Endothelial cell of umbilical vein (primary cell): Measurements from ENCODE around the gene TRABD. TPM values are rescaled to one million over a fixed set of nuclear protein-coding genes. Genes with fewer than 3 reads are reported as not detected.

ENCODE experiments used
- BruUV-seq: library from RNA; stranded (reverse); fragments of 400-500 nt; replicated peaks from 2 replicates; lab custom pipeline; 2021; lab: Mats Ljungman, UMichigan
- CTCF ChIA-PET: fragments of 300-600, 350-600 bp; sonication (Branson Sonifier 250); formaldehyde crosslinking; loops from one replicate; lab custom pipeline; 2021; ENCODE audit warnings: antibody characterized with exemption, inconsistent platforms; lab: Charles Lee
- POLR2A ChIA-PET: fragments of 300-600, 350-600 bp; sonication (Branson Sonifier 250); formaldehyde crosslinking; loops from one replicate; lab custom pipeline; 2021; ENCODE audit warnings: antibody characterized with exemption, inconsistent platforms; lab: Charles Lee
- DNase-seq: peaks from one replicate; pipeline ENCODE4 v3.0.0-alpha.2; 2011; ENCODE audit warnings: low read depth, low spot score
- FAIRE-seq: peaks from 2 replicates; lab custom pipeline; 2011; peaks lifted over from hg19 to GRCh38; lab: Jason Lieb, UNC
- H2AFZ ChIP-seq: 2 replicates; pipeline ENCODE4 v1.6.0; 2012; ENCODE audit warnings: low read depth, low read length, control low read depth, inconsistent platforms
- H3K27ac ChIP-seq: 2 replicates; pipeline ENCODE4 v1.5.1; 2011; ENCODE audit warnings: low read depth, mild to moderate bottlenecking, control low read depth, low read length, moderate library complexity; ENCODE audit not compliant: insufficient read depth
- H3K27me3 ChIP-seq, 2 experiments: 2 replicates each; pipeline versions ENCODE4 v1.6.0 to v1.6.1; 2011; ENCODE audit warnings: low read length in 2 of 2, mixed read lengths in 1 of 2; ENCODE audit not compliant: control insufficient read depth in 2 of 2, insufficient read depth in 2 of 2
- H3K36me3 ChIP-seq, 2 experiments: 2 replicates in 1 of 2; 3 replicates in 1 of 2; pipeline ENCODE4 v1.5.1; 2011; ENCODE audit warnings: low read length in 2 of 2, mild to moderate bottlenecking in 1 of 2, moderate library complexity in 1 of 2; ENCODE audit not compliant: control insufficient read depth in 2 of 2, insufficient read depth in 2 of 2; ENCODE audit errors: extremely low read depth in 1 of 2
- H3K4me1 ChIP-seq: 3 replicates; pipeline ENCODE4 v1.5.1; 2011; ENCODE audit warnings: mild to moderate bottlenecking, low read length; ENCODE audit not compliant: control insufficient read depth, insufficient read depth; ENCODE audit errors: extremely low read depth
- H3K4me2 ChIP-seq: 2 replicates; pipeline ENCODE4 v1.6.1; 2011; ENCODE audit warnings: low read length, control low read depth, mixed read lengths; ENCODE audit not compliant: insufficient read depth
- H3K4me3 ChIP-seq, 3 experiments: fragments of 200-600 bp in 1 of 3; sonication (generic), shearing (Covaris generic) in 1 of 3; replicated peaks in 1 of 3; 2 replicates each; pipeline ENCODE4 v1.5.1; 2011 to 2016; ENCODE audit warnings: control low read depth in 3 of 3, low read length in 3 of 3, mild to moderate bottlenecking in 2 of 3, inconsistent platforms in 1 of 3, low read depth in 1 of 3, moderate library complexity in 1 of 3; ENCODE audit not compliant: insufficient read depth in 1 of 3
- H3K79me2 ChIP-seq: 2 replicates; pipeline ENCODE4 v1.6.0; 2012; ENCODE audit warnings: low read length, inconsistent platforms; ENCODE audit not compliant: control insufficient read depth, insufficient read depth
- H3K9ac ChIP-seq: replicated peaks from 2 replicates; pipeline ENCODE3; 2011; ENCODE audit warnings: low read length, control low read depth; ENCODE audit not compliant: insufficient read depth; ENCODE audit errors: extremely low read depth
- H3K9me1 ChIP-seq: replicated peaks from 3 replicates; pipeline ENCODE4 v1.6.0; 2011; ENCODE audit warnings: mild to moderate bottlenecking, low read length; ENCODE audit not compliant: control insufficient read depth, insufficient read depth; ENCODE audit errors: extremely low read depth
- H3K9me3 ChIP-seq: replicated peaks from 2 replicates; pipeline ENCODE4 v1.5.1; 2012; ENCODE audit warnings: low read length, inconsistent platforms; ENCODE audit not compliant: control insufficient read depth, insufficient read depth
- H4K20me1 ChIP-seq: replicated peaks from 2 replicates; pipeline ENCODE3; 2011; ENCODE audit warnings: mild to moderate bottlenecking, low read length; ENCODE audit not compliant: control insufficient read depth, insufficient read depth; ENCODE audit errors: extremely low read depth
- CTCF ChIP-seq, 2 donors: IDR thresholded peaks; 1 replicate in 1 of 2; 2 replicates in 1 of 2; pipeline ENCODE4 v1.5.1; 2011; ENCODE audit warnings: low read length in 2 of 2, mild to moderate bottlenecking in 2 of 2, moderate library complexity in 2 of 2, control low read depth in 1 of 2, inconsistent platforms in 1 of 2, low read depth in 1 of 2; ENCODE audit not compliant: insufficient read depth in 1 of 2; ENCODE audit errors: extremely low read depth in 1 of 2
- EZH2 ChIP-seq: IDR thresholded peaks from 2 replicates; pipeline ENCODE4 v1.6.1; 2012; ENCODE audit warnings: borderline replicate concordance, low read depth, mild to moderate bottlenecking, moderate library complexity, low read length, inconsistent platforms; ENCODE audit not compliant: severe bottlenecking
- FOS ChIP-seq: IDR thresholded peaks from 2 replicates; pipeline ENCODE4 v1.6.1; 2011; ENCODE audit warnings: mild to moderate bottlenecking, low read length, moderate library complexity, borderline replicate concordance; ENCODE audit not compliant: insufficient read depth
- GATA2 ChIP-seq: IDR thresholded peaks from 2 replicates; pipeline ENCODE4 v1.7.0; 2011; ENCODE audit warnings: low read depth, mild to moderate bottlenecking, moderate library complexity, mixed read lengths, low read length; ENCODE audit not compliant: insufficient read length, insufficient read depth
- JUN ChIP-seq: IDR thresholded peaks from 2 replicates; pipeline ENCODE4 v1.6.1; 2011; ENCODE audit warnings: borderline replicate concordance, low read depth; ENCODE audit not compliant: insufficient read length, insufficient read depth
- MAX ChIP-seq: IDR thresholded peaks from 2 replicates; pipeline ENCODE4 v1.6.1; 2011; ENCODE audit not compliant: insufficient read depth, insufficient read length
- MYC ChIP-seq: IDR thresholded peaks from one replicate; pipeline ENCODE4 v1.6.1; 2011; ENCODE audit warnings: mild to moderate bottlenecking, low read depth, low read length
- POLR2A ChIP-seq: IDR thresholded peaks from 2 replicates; pipeline ENCODE4 v1.6.1; 2012; ENCODE audit warnings: low read depth, mild to moderate bottlenecking, control low read depth, low read length
- POLR2AphosphoS5 ChIP-seq: IDR thresholded peaks from 2 replicates; pipeline ENCODE4 v1.6.1; 2012; ENCODE audit warnings: low read depth, mild to moderate bottlenecking, control low read depth, low read length, moderate library complexity; ENCODE audit not compliant: insufficient read depth
- dilution Hi-C: fragments of 300-500 bp; cut with MboI; formaldehyde crosslinking; loops from one replicate; pipeline ENCODE4 v1.15.0; 2019; ENCODE audit warnings: low sequenced_read_pairs; ENCODE audit not compliant: extremely low pct_ligation_motif_present
- intact Hi-C: fragments of 100-400 bp; cut with micrococcal nuclease; formaldehyde crosslinking; loops from one replicate; pipeline ENCODE4 v1.10.0; 2022
- polyA plus RNA-seq, 4 experiments: library from polyadenylated mRNA; depleted of rRNA in 3 of 4; stranded (reverse) in 3 of 4; unstranded in 1 of 4; fragments of >200 nt; gene quantifications; 2 replicates each; pipeline versions ENCODE4 v1.2.1 to v1.2.3, GENCODE V29; 2011 to 2012; ENCODE audit warnings: missing spikeins in 1 of 4
- total RNA-seq: library from RNA; stranded (reverse); gene quantifications from 2 replicates; pipeline ENCODE4 v1.2.3, GENCODE V29; 2021

Gene TRABD
- total and polyA plus RNA-seq, 2 donors (not counting 3 experiments of a cell fraction or from before 2014, with no cell fraction given): 46.8 to 48.4 TPM

- BruUV-seq: no TSS peak
- Histone ChIP-seq H2AFZ (no peak overlapping the region), H4K20me1 (no peaks in the 10 kb centered on the region), H3K27me3 (no peaks in the 10 kb centered on the region), H3K9ac (no peak overlapping the region), H3K79me2 (peaks cover 14% of the 10 kb centered on the region), H3K4me3 (no peak overlapping the region), H3K27ac (no peak overlapping the region), H3K9me3 (no peaks in the 10 kb centered on the region), H3K4me2 (no peak overlapping the region), H3K9me1 (no peaks in the 10 kb centered on the region), H3K4me1 (peaks cover 13% of the 10 kb centered on the region), H3K36me3 (peaks cover 8 to 19% of the 10 kb centered on the region in 2 experiments)
- DNase-seq: no peak
- TF ChIP-seq POLR2AphosphoS5 (no peak), JUN (no peak), CTCF (IDR thresholded peaks at IDR 0.05; ENCODE audit: extremely low read depth in 1 of 2, insufficient read depth in 1 of 2, low read depth in 1 of 2, low read length in 2 of 2) (no peak), MYC (no peak), EZH2 (no peak), GATA2 (no peak), FOS (no peak), POLR2A (no peak), MAX (no peak)
- no peak for FAIRE-seq
- POLR2A ChIA-PET: no interaction called here
- CTCF ChIA-PET: interaction anchor here (0.6 to 1.7 kb wide), 7 partner anchors 13 to 279 kb away, joined by 3 to 13 read pairs (median 4); no protein-coding TSS in a partner anchor
- intact Hi-C loops (loop anchor here (1.0 to 10.0 kb wide), 3 partner anchors 60 to 278 kb away; no protein-coding TSS in a partner anchor), dilution Hi-C loops (no loop called here)
These were observed 23.5 kb downstream of the TRABD start for GRCh38 chr22:50208939-50209892.
